HL-60 (cell line): ENCODE measurements around the gene KIF14.

Experiments
- DNase-seq, 2 experiments: peaks; one replicate each; pipeline ENCODE4 v3.0.0-alpha.2; 2010 to 2020; ENCODE audit warnings: low read depth in 1 of 2, low spot score in 1 of 2
- H3K27ac ChIP-seq: fragments of 250-450 bp; sonication (Bioruptor Pico); replicated peaks from 2 replicates; pipeline ENCODE4 v1.5.1; 2020; ENCODE audit warnings: mild to moderate bottlenecking, moderate library complexity
- H3K27me3 ChIP-seq: fragments of 250-450 bp; sonication (Bioruptor Pico); 2 replicates; pipeline ENCODE4 v1.5.1; 2021; ENCODE audit warnings: mild to moderate bottlenecking, moderate library complexity; ENCODE audit not compliant: insufficient read depth, poor library complexity, severe bottlenecking
- H3K4me3 ChIP-seq: replicated peaks from 2 replicates; pipeline ENCODE4 v1.5.1; 2011; ENCODE audit warnings: mild to moderate bottlenecking, control low read depth, low read length; ENCODE audit not compliant: insufficient read depth
- GABPA ChIP-seq: IDR thresholded peaks from 2 replicates; pipeline ENCODE4 v1.6.1; 2012; ENCODE audit warnings: low read depth
- POLR2AphosphoS5 ChIP-seq: IDR thresholded peaks from 2 replicates; pipeline ENCODE4 v1.6.1; 2012; ENCODE audit warnings: low read depth
- SPI1 ChIP-seq: IDR thresholded peaks from 2 replicates; pipeline ENCODE4 v1.6.1; 2012; ENCODE audit warnings: low read depth, mild to moderate bottlenecking, borderline replicate concordance
- TF ChIP-seq, protein P1 (sequence below): IDR thresholded peaks from one replicate; pipeline ENCODE4 v1.5.1; 2011; ENCODE audit warnings: low read length, control low read depth, inconsistent platforms; ENCODE audit not compliant: insufficient read depth
- TF ChIP-seq, protein P2 (sequence below): IDR thresholded peaks from 2 replicates; pipeline ENCODE4 v1.6.1; 2012; ENCODE audit warnings: low read depth; ENCODE audit not compliant: insufficient replicate concordance

Gene KIF14

DNA sequence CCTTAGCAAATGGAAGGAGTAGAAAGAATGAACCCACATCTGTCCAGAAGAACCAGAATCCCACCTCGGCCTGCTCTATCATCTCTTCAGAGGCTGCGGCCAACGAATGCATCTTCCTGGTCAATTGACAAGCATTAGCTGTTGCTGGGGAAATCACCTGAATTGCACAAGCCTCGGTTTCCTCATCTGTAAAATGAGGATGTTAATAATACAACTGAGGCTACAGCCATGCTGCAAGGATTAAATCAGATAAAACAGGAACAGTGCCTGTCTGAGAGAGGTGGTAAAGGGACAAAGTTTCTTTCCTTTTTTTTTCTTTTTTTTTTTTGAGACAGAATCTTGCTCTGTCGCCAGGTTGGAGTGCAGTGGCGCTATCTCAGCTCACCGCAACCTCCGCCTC, 99.8 kb downstream of the KIF14 start:
- H3K27me3 ChIP-seq, result peaks cover 4% of the 10 kb centered on the region
- DNase-seq, result peak in 1 of 2 experiments; percentile 84
- no peak overlapping the region for H3K27ac ChIP-seq
- TF ChIP-seq SPI1 (peak; percentile 52; the same call in 1 of the 2 replicates), GABPA (no peak)
- H3K4me3 ChIP-seq, result no peak overlapping the region

DNA sequence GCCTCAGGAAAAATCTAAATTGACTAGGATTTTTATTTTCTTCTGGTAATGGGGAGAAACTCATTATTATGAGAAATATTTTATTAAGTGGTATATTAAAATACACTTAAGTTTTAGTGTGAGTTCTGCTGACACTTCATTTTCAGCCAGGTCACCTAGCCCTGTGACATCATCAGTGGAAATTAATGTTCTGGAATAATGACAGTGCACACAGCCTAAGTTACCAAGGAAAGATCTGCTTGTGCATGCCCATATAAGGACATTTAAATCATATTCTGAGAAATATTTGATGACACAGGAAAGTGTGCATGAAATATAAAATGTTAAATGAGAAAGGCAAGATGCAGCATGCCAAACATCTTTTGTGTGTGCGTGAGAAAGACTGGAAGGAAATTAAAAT, 102.0 kb downstream of the KIF14 start:
- Histone ChIP-seq H3K27me3 (peaks cover 10% of the 10 kb centered on the region), H3K4me3 (no peak overlapping the region), H3K27ac (no peak overlapping the region)
- no peak for DNase-seq
- TF ChIP-seq, protein P1, sequence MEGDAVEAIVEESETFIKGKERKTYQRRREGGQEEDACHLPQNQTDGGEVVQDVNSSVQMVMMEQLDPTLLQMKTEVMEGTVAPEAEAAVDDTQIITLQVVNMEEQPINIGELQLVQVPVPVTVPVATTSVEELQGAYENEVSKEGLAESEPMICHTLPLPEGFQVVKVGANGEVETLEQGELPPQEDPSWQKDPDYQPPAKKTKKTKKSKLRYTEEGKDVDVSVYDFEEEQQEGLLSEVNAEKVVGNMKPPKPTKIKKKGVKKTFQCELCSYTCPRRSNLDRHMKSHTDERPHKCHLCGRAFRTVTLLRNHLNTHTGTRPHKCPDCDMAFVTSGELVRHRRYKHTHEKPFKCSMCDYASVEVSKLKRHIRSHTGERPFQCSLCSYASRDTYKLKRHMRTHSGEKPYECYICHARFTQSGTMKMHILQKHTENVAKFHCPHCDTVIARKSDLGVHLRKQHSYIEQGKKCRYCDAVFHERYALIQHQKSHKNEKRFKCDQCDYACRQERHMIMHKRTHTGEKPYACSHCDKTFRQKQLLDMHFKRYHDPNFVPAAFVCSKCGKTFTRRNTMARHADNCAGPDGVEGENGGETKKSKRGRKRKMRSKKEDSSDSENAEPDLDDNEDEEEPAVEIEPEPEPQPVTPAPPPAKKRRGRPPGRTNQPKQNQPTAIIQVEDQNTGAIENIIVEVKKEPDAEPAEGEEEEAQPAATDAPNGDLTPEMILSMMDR, result no peak
- no peak for TF ChIP-seq SPI1
- TF ChIP-seq, protein P2, sequence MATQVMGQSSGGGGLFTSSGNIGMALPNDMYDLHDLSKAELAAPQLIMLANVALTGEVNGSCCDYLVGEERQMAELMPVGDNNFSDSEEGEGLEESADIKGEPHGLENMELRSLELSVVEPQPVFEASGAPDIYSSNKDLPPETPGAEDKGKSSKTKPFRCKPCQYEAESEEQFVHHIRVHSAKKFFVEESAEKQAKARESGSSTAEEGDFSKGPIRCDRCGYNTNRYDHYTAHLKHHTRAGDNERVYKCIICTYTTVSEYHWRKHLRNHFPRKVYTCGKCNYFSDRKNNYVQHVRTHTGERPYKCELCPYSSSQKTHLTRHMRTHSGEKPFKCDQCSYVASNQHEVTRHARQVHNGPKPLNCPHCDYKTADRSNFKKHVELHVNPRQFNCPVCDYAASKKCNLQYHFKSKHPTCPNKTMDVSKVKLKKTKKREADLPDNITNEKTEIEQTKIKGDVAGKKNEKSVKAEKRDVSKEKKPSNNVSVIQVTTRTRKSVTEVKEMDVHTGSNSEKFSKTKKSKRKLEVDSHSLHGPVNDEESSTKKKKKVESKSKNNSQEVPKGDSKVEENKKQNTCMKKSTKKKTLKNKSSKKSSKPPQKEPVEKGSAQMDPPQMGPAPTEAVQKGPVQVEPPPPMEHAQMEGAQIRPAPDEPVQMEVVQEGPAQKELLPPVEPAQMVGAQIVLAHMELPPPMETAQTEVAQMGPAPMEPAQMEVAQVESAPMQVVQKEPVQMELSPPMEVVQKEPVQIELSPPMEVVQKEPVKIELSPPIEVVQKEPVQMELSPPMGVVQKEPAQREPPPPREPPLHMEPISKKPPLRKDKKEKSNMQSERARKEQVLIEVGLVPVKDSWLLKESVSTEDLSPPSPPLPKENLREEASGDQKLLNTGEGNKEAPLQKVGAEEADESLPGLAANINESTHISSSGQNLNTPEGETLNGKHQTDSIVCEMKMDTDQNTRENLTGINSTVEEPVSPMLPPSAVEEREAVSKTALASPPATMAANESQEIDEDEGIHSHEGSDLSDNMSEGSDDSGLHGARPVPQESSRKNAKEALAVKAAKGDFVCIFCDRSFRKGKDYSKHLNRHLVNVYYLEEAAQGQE, result no peak
- TF ChIP-seq GABPA, result no peak
- TF ChIP-seq POLR2AphosphoS5, result no peak

DNA sequence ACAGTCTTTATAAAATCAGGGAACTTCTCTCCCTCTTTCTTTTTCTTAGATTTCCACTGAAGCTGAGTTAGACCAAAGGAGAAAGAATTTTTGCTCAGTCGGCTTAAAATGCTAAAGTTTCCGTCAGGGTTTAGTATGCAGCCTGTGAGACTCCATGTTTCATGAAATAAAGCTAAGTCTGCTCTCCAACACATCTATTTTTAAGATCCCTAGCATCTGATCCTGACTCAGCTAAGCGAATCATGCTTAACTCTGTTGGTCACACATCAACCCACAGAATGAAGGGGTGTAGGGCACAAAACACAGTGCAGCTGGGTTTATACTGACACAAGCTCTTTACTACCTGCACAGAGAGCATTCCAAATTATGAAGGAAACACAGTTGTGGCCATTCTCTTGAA, 108.4 kb downstream of the KIF14 start:
- Histone ChIP-seq H3K4me3 (no peak overlapping the region), H3K27ac (no peak overlapping the region), H3K27me3 (peaks cover 15% of the 10 kb centered on the region)
- DNase-seq, result no peak
- TF ChIP-seq, protein P1, result no peak
- TF ChIP-seq SPI1, result no peak
- TF ChIP-seq, protein P2, result no peak
- no peak for TF ChIP-seq POLR2AphosphoS5
- no peak for TF ChIP-seq GABPA

DNA sequence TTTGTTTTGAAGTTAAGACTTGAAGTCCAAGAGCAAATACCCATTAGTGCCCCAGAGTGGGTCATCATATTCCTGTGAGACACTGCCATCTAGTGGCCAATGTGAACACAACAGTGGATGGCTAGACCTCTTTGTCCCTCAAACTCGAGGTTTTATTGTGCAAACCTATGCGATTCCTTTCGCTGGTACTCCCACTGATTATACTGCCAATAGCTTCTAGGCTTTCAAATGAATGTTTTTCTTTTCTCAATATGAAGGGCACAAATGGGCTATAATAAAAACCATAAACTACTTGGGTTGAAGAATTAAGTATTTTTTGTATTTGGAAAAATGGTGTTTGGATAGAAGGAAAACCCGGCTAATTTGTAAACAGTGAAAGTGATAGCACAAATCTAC, 110.3 kb downstream of the KIF14 start:
- no peak overlapping the region for H3K4me3 ChIP-seq
- H3K27ac ChIP-seq, result no peak overlapping the region
- TF ChIP-seq, protein P1, result peak; percentile 52
- no peak for TF ChIP-seq GABPA
- peaks cover 9% of the 10 kb centered on the region for H3K27me3 ChIP-seq
- DNase-seq, result peak; percentile 56 to 76
